ENCODE results near the gene EED.

- TF ChIP-seq, protein P1, sequence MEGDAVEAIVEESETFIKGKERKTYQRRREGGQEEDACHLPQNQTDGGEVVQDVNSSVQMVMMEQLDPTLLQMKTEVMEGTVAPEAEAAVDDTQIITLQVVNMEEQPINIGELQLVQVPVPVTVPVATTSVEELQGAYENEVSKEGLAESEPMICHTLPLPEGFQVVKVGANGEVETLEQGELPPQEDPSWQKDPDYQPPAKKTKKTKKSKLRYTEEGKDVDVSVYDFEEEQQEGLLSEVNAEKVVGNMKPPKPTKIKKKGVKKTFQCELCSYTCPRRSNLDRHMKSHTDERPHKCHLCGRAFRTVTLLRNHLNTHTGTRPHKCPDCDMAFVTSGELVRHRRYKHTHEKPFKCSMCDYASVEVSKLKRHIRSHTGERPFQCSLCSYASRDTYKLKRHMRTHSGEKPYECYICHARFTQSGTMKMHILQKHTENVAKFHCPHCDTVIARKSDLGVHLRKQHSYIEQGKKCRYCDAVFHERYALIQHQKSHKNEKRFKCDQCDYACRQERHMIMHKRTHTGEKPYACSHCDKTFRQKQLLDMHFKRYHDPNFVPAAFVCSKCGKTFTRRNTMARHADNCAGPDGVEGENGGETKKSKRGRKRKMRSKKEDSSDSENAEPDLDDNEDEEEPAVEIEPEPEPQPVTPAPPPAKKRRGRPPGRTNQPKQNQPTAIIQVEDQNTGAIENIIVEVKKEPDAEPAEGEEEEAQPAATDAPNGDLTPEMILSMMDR (IDR thresholded peaks at IDR 0.05; ENCODE audit: low read depth, low read length, poor library complexity, severe bottlenecking) = no peak
- no peak for TF ChIP-seq EZH2phosphoT487 (IDR thresholded peaks at IDR 0.05; ENCODE audit: borderline replicate concordance, low read length)
Measured at GRCh38 chr11:86314636-86315035, 70.1 kb downstream of the EED start.

All from DOHH2 (cell line).